D721Med (cell line): Measurements from ENCODE around the gene SIGLEC15.

Source experiments
- DNase-seq: peaks from one replicate; pipeline ENCODE4 v3.0.0; 2011; ENCODE audit warnings: low spot score; ENCODE audit not compliant: insufficient read length
- FAIRE-seq: peaks from 2 replicates; lab custom pipeline; 2011; peaks lifted over from hg19 to GRCh38; lab: Jason Lieb, UNC
- CTCF ChIP-seq: IDR thresholded peaks from 2 replicates; pipeline ENCODE4 v1.5.1; 2012; ENCODE audit warnings: mild to moderate bottlenecking, control low read depth; ENCODE audit not compliant: insufficient read depth; ENCODE audit errors: missing control alignments

SIGLEC15 gene

GRCh38 chr18:45825258-45826044 lies at the start of gene SIGLEC15:
SIGLEC15 (plus strand) TSS chr18:45825675; CDS start chr18:45825729, 54 bp downstream.
- TF ChIP-seq CTCF = no peak
- DNase-seq = no peak
- no peak for FAIRE-seq

- TF ChIP-seq CTCF = no peak
- FAIRE-seq (no peak), DNase-seq (no peak)
Measured at GRCh38 chr18:45775743-45776142, 49.7 kb upstream of the SIGLEC15 start.

- DNase-seq = no peak
- no peak for TF ChIP-seq CTCF
- peak; percentile 69 for FAIRE-seq
Measured at GRCh38 chr18:45777393-45777792, 48.1 kb upstream of the SIGLEC15 start.

GRCh38 chr18:45780568-45780967 lies 44.9 kb upstream of the SIGLEC15 start:
- DNase-seq = no peak
- TF ChIP-seq CTCF = no peak
- FAIRE-seq = no peak

- DNase-seq = no peak
- no peak for TF ChIP-seq CTCF
- FAIRE-seq = no peak
Measured at GRCh38 chr18:45782662-45783061, 42.8 kb upstream of the SIGLEC15 start.

- DNase-seq (no peak), FAIRE-seq (no peak)
- no peak for TF ChIP-seq CTCF
Measured at GRCh38 chr18:45783097-45784075, 42.1 kb upstream of the SIGLEC15 start.
